Measurements from ENCODE around the gene TNNT1.

The TNNT1 gene

DNA sequence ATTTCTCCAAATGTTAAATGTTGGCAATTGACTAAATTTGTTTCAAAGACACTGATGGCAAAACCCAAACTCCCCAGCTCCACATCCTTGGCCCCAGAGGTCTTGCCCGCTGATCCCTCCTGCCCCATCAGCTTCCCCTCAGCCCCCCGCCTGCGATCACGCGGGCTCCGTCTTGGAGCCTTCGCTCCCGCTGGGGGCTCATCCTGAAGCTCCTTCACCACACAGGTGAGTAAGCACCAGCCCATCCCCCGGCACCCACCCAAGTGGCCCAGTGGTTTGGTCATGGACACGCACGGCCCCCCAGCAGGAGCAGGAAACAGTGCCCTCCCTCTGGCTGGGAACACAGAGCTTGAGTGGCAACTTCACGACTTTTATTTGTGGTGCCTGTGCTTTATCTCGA is 58.4 kb downstream of the TNNT1 start:
- Histone ChIP-seq H3K27ac (no peak overlapping the region), H3K4me2 (ENCODE audit: low read length) (no peak overlapping the region), H3K9ac (no peak overlapping the region), H3K79me2 (no peaks in the 10 kb centered on the region), H3K27me3 (ENCODE audit: control insufficient read depth, insufficient read depth, low read length) (no peaks in the 10 kb centered on the region), H3K4me3 (ENCODE audit: low read depth, low read length) (no peak overlapping the region), H3K36me3 (ENCODE audit: control insufficient read depth, insufficient read depth, low read length) (no peaks in the 10 kb centered on the region), H3K9me3 (ENCODE audit: control insufficient read depth, low read length) (no peaks in the 10 kb centered on the region), H2AFZ (no peak overlapping the region), H3K4me1 (no peaks in the 10 kb centered on the region)
- TF ChIP-seq, protein P1, sequence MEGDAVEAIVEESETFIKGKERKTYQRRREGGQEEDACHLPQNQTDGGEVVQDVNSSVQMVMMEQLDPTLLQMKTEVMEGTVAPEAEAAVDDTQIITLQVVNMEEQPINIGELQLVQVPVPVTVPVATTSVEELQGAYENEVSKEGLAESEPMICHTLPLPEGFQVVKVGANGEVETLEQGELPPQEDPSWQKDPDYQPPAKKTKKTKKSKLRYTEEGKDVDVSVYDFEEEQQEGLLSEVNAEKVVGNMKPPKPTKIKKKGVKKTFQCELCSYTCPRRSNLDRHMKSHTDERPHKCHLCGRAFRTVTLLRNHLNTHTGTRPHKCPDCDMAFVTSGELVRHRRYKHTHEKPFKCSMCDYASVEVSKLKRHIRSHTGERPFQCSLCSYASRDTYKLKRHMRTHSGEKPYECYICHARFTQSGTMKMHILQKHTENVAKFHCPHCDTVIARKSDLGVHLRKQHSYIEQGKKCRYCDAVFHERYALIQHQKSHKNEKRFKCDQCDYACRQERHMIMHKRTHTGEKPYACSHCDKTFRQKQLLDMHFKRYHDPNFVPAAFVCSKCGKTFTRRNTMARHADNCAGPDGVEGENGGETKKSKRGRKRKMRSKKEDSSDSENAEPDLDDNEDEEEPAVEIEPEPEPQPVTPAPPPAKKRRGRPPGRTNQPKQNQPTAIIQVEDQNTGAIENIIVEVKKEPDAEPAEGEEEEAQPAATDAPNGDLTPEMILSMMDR (IDR thresholded peaks at IDR 0.05), result no peak

DNA sequence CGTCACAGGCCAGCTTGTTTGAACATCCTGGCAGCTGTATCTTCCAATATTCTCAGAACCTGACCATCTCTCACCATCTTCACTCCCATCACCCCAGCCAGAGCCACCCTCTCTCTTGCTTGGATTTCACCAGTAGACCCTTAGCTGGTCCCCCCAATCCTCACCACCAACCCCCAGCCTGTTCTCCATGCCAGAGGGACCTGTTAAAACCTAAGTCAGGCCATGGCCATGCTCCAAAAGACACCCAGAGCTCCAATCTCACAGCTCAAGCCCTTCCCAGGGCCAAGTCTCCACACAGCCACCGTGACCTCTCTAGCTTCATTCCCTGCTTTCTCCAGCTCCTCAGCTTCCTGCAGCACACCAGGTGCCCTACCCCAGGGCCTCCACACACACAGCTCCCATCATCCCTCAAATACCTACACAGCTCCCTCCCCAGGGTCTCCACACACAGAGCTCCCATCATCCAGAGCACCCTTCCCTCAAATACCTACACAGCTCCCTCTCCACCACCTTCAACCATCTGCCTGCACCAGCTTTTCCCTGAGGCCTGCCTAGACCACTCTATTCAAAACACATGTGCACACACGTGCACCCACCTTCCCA is 59.6 kb downstream of the TNNT1 start:
- H3K4me1 ChIP-seq, result no peaks in the 10 kb centered on the region
- H2AFZ ChIP-seq, result no peak overlapping the region
- no peak overlapping the region for H3K27ac ChIP-seq
- no peaks in the 10 kb centered on the region for H3K36me3 ChIP-seq (ENCODE audit: control insufficient read depth, insufficient read depth, low read length)
- no peaks in the 10 kb centered on the region for H3K9me3 ChIP-seq (ENCODE audit: control insufficient read depth, low read length)
- no peak overlapping the region for H3K4me3 ChIP-seq (ENCODE audit: low read depth, low read length)
- no peaks in the 10 kb centered on the region for H3K79me2 ChIP-seq
- no peaks in the 10 kb centered on the region for H3K27me3 ChIP-seq (ENCODE audit: control insufficient read depth, insufficient read depth, low read length)
- TF ChIP-seq, protein P1 (IDR thresholded peaks at IDR 0.05), result no peak
- H3K9ac ChIP-seq, result no peak overlapping the region
- no peak overlapping the region for H3K4me2 ChIP-seq (ENCODE audit: low read length)

DNA sequence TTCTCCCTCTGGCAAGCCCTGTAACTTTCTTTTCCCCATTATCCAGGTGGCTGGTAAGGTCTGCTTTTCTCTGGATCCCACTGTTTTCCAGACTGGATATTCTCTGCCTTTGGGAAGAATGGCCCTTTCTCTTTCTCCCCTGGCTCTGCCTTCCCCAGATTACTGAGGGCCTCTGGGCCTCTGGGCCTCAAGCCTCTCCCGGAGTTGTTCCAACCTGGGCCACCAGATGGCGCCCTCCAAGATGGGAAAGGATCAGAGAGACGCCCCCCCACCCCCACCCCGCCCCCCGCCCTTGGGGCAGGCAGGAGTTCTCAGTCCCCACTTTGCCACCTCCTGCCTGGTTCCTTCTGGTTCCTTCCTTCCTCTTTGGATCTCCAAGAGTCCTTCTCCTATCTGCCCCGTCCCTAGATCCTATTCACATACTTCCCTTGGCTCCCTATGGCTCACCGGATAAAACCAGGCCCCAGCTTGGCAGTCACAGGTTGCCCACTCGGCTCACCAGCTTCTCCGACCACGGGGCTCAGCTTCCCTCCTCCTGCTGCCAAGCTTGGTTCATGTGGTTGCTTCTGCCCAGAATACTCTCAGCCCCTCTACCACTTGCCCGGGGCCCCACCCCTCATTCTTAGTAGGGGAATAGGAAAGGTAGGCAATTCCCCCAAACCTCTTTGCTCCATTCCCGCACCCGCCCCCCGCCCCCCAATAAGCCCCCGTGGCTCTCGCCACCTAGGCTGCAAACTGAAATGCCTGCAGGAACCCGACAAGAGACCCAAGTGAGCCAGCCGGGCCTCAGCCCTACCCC is 60.3 kb downstream of the TNNT1 start:
- TF ChIP-seq, protein P1 (IDR thresholded peaks at IDR 0.05), result peak; percentile 53

DNA sequence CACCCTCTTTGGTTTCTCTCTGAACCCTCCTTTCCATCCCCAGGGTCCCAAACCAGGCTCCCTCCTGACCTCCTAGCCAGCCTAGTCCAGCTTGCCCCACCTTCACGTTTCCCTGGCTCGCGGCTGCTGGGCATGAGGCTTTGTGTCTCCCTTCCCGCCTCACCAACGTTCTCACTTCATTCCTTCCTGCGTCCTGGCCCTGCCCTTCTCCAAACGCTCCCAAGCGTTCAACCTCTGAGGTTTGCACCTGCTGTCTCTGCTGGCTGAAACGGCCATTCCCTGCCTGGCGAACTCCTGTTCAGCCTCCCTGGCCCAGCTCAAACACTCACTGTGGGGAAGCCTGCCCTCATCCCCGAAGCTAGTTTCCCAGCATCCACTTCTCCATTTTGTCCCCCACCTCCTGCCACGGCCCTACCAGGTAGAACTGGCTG is 61.0 kb downstream of the TNNT1 start:
- H3K27me3 ChIP-seq (ENCODE audit: control insufficient read depth, insufficient read depth, low read length), result no peaks in the 10 kb centered on the region

More for the DNA sequence above, 60.3 kb downstream of the TNNT1 start:
- Histone ChIP-seq H3K27ac (peak overlapping the region; percentile 37), H3K9ac (no peak overlapping the region), H3K36me3 (ENCODE audit: control insufficient read depth, insufficient read depth, low read length) (no peaks in the 10 kb centered on the region), H2AFZ (no peak overlapping the region), H3K4me1 (no peaks in the 10 kb centered on the region), H3K79me2 (no peaks in the 10 kb centered on the region), H3K4me2 (ENCODE audit: low read length) (peak overlapping the region; percentile 26), H3K4me3 (ENCODE audit: low read depth, low read length) (no peak overlapping the region), H3K27me3 (ENCODE audit: control insufficient read depth, insufficient read depth, low read length) (no peaks in the 10 kb centered on the region), H3K9me3 (ENCODE audit: control insufficient read depth, low read length) (no peaks in the 10 kb centered on the region)

More for the DNA sequence above, 61.0 kb downstream of the TNNT1 start:
- Histone ChIP-seq H3K9ac (no peak overlapping the region), H3K4me1 (no peaks in the 10 kb centered on the region), H2AFZ (no peak overlapping the region), H3K4me3 (ENCODE audit: low read depth, low read length) (no peak overlapping the region), H3K4me2 (ENCODE audit: low read length) (peak overlapping the region; percentile 26), H3K9me3 (ENCODE audit: control insufficient read depth, low read length) (no peaks in the 10 kb centered on the region), H3K79me2 (no peaks in the 10 kb centered on the region), H3K27ac (peak overlapping the region; percentile 37), H3K36me3 (ENCODE audit: control insufficient read depth, insufficient read depth, low read length) (no peaks in the 10 kb centered on the region)
- TF ChIP-seq, protein P1 (IDR thresholded peaks at IDR 0.05), result no peak
